KOPT-K1 (cell line): ENCODE data around the gene CAMK1D.

Source experiments
- H3K27ac ChIP-seq: fragments of 200-600 bp; sonication (generic); 2 replicates; pipeline ENCODE4 v1.5.1; 2016; ENCODE audit warnings: antibody characterized with exemption, mild to moderate bottlenecking, low read depth, low read length; ENCODE audit not compliant: poor library complexity, severe bottlenecking
- H3K36me3 ChIP-seq: fragments of 200-600 bp; sonication (generic); 2 replicates; pipeline ENCODE4 v1.5.1; 2017; ENCODE audit warnings: antibody characterized with exemption, mild to moderate bottlenecking, low read length, moderate library complexity; ENCODE audit not compliant: insufficient read depth
- H3K9me3 ChIP-seq: fragments of 200-600 bp; sonication (generic); 2 replicates; pipeline ENCODE4 v1.5.1; 2017; ENCODE audit warnings: antibody characterized with exemption, low read length, mild to moderate bottlenecking; ENCODE audit not compliant: insufficient read depth, poor library complexity, severe bottlenecking

The CAMK1D gene

GRCh38 chr10:12768156-12769100 lies 419.1 kb downstream of the CAMK1D start:
- H3K9me3 ChIP-seq, result no peaks in the 10 kb centered on the region
- no peak overlapping the region for H3K27ac ChIP-seq
- H3K36me3 ChIP-seq, result 0 out of 2 replicates have a peak, but pooled peaks cover 3% of the 10 kb centered on the region

DNA sequence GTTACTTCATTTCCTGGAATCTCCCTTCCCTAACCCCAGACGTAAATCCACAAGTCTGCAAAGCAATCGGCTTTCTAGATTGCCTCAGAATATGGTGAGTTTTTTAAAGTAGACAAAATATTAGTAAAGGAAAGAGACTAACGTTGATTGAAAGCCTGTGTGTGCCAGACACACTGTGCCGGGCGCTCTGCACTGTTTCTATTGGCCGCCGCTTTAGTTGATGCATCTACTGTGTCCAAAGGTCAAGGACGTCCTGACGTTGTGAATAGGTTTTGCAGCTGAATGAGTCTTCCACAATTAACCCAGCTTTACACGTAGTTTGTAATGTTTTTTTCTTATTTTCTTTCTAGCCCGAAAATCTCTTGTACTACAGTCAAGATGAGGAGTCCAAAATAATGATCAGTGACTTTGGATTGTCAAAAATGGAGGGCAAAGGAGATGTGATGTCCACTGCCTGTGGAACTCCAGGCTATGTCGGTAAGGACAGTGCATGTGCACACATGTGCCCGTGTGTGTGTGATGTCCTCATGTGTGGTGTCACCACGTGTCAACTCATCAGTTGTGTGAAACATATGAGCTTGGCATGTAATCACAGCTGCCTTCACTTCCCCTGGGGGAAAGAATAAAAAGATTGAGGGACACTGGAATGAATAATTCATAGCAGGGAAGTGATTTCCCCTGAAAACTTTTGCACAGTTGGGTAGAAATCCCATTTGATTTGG lies 420.1 kb downstream of the CAMK1D start:
- Histone ChIP-seq H3K9me3 (no peaks in the 10 kb centered on the region), H3K27ac (no peak overlapping the region), H3K36me3 (0 out of 2 replicates have a peak, but pooled peaks cover 3% of the 10 kb centered on the region)

DNA sequence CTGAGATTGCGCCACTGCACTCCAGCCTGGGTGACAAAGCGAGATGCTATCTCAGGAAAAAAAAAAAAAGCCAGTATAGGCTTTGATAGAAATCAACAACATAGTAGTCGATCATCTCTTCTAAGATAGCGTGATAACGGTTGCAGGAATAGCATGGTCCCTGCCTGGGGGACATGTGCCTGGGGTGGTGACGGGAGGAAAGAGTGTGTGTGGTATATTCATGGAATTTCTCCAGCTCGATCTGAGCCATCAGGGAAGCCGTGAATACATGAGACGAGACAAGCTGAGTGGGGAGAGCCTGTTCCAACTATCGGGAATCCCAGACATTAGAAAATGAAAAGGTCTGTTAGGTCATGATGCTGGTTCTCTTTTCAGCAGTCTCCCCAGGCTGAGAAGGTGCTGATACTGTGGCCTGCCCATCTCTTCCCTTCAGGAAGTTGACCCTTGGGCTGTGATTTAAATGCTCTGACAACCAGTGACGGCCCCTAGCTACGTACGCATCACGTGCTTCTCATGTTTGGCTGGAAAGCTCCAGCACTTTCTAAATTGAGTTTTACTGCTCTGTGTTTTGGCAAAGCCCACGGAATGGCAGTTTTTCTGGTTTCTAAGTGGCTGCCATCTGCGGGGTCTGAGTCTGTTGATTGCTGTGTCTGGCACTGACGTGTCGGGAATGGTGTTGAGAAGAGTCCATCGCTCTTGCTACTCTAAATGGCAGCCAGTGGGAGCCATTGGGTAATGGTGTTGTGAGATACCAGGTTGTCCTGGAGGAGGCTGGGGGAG lies 422.8 kb downstream of the CAMK1D start:
- Histone ChIP-seq H3K27ac (no peak overlapping the region), H3K9me3 (no peaks in the 10 kb centered on the region), H3K36me3 (0 out of 2 replicates have a peak, but pooled peaks cover 3% of the 10 kb centered on the region)

- no peaks in the 10 kb centered on the region for H3K9me3 ChIP-seq
- no peak overlapping the region for H3K27ac ChIP-seq
- H3K36me3 ChIP-seq, result 0 out of 2 replicates have a peak, but pooled peaks cover 3% of the 10 kb centered on the region
Measured at GRCh38 chr10:12772797-12773587, 423.6 kb downstream of the CAMK1D start.

DNA sequence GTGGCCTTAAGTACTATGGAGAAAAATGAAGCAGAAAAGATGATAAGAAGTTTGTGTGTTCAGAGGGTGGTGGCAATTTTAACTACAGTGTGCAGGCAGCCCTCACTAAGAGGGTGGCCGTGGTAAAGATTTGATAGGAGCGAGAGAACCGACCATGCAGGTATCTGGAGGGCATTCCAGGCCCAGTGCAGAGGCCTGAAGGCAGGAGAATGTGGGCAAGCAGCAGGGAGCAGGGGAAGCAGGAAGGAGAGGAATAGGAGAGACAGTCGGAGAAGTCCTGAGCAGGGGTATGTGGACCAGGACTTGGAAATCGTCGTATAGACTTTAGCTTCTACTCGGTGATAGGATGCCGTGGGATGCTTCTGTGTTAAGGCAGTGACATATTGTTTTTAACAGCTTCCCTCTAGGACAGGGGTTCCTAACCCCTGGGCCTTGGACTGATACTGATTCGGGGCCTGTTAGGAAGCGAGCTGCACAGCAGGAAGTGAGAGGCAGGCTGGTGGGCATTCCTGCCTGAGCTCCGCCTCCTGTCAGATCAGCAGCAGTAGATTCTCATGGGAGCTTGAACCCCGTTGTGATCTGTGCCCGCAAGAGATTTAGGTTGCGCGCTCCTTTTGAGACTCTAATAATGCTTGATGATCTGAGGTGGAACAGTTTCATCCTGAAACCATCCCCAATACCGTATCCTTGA lies 425.0 kb downstream of the CAMK1D start:
- Histone ChIP-seq H3K36me3 (0 out of 2 replicates have a peak, but pooled peaks cover 3% of the 10 kb centered on the region), H3K27ac (no peak overlapping the region), H3K9me3 (no peaks in the 10 kb centered on the region)

- H3K9me3 ChIP-seq, result no peaks in the 10 kb centered on the region
- H3K36me3 ChIP-seq, result no peaks in the 10 kb centered on the region
- no peak overlapping the region for H3K27ac ChIP-seq
Measured at GRCh38 chr10:12777840-12778585, 428.7 kb downstream of the CAMK1D start.

- Histone ChIP-seq H3K9me3 (no peaks in the 10 kb centered on the region), H3K27ac (no peak overlapping the region), H3K36me3 (no peaks in the 10 kb centered on the region)
Measured at GRCh38 chr10:12780634-12781601, 431.6 kb downstream of the CAMK1D start.

DNA sequence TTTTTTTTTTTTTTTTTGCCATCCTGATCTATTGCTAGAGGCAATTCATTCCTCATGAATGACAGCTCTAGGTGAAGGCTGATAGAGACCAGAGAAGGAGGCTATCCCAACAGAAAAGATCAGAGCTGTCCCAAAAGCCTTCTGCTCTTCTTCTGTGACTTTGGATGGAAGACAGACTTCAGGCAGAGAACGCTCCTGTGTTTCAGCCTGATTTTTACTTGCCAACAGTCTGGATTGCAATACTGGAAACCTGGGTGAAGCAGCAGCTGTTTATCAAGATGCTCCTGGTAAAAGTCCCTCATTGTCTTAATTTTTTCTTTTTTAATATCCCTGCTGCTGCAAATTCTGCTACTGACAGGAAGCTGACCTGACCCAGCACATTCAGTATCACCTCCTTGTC lies 432.6 kb downstream of the CAMK1D start:
- no peaks in the 10 kb centered on the region for H3K36me3 ChIP-seq
- H3K9me3 ChIP-seq, result no peaks in the 10 kb centered on the region
- H3K27ac ChIP-seq, result no peak overlapping the region

- no peak overlapping the region for H3K27ac ChIP-seq
- H3K36me3 ChIP-seq, result no peaks in the 10 kb centered on the region
- H3K9me3 ChIP-seq, result no peaks in the 10 kb centered on the region
Measured at GRCh38 chr10:12782537-12782936, 433.2 kb downstream of the CAMK1D start.

DNA sequence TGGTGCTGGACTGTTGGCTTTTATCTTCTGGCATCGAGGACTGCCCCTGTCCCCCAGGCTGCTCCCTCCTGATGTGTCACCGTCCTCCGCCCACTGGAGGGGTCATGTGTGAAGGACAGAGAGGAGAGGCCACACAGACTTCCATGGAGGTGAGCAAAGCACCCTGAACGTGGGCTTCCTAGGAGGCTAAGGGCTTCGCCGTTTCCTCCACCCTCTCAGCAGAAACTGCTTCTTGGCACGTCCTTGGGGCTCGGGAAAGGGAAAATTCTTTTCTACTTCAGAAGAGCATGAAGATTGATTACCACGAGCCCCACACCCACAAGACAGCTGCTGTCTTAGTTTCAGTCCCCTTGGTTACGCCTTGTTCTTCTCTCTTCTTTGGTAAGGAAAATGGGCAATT lies 433.9 kb downstream of the CAMK1D start:
- H3K27ac ChIP-seq, result no peak overlapping the region
- H3K36me3 ChIP-seq, result no peaks in the 10 kb centered on the region
- H3K9me3 ChIP-seq, result no peaks in the 10 kb centered on the region

- Histone ChIP-seq H3K9me3 (no peaks in the 10 kb centered on the region), H3K27ac (no peak overlapping the region), H3K36me3 (no peaks in the 10 kb centered on the region)
Measured at GRCh38 chr10:12784646-12785045, 435.3 kb downstream of the CAMK1D start.

DNA sequence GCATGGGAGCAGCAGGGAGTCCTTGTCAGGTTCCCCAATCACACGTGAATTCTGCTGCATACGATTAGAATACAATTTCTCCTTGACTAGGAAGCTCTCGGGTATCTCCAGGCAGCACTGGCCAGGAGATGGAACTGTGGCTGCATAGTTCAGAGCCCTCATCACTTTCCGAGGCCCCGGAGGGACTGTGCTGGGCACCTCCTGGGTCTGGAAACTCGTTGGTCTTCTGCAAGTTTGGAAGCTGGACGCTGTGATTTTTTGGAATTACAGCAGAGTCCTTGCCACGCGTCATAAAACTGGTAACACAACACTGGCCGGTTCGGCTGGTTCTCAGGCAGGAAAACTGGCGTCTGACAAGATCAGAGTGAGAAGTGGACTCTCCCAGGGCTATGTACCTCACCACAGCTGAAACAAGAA lies 436.1 kb downstream of the CAMK1D start:
- Histone ChIP-seq H3K27ac (no peak overlapping the region), H3K36me3 (no peaks in the 10 kb centered on the region), H3K9me3 (no peaks in the 10 kb centered on the region)
